WTC11 (cell line): ENCODE data around the gene MAGEA9B. TPM values are rescaled to one million over a fixed set of nuclear protein-coding genes. Genes with fewer than 3 reads are reported as not detected.
A peak's percentile ranks its signal among the peaks of the same experiment; 100 is the strongest.
"Not testable (repeated sequence)": the region's sequence is repeated elsewhere in the genome, so short reads cannot be mapped to it uniquely, and the experiment has no call there.

Source experiments
- ATAC-seq: fragments of 200-7000 bp; cut with Tn5 transposase; 2 replicates; pipeline ENCODE4 v1.10.0; 2021; ENCODE audit warnings: mild to moderate bottlenecking, moderate library complexity
- Bru-seq: library from RNA; stranded (reverse); fragments of 400-500 nt; gene quantifications from one replicate; lab custom pipeline; 2021; lab: Mats Ljungman, UMichigan
- CTCF ChIA-PET: fragments of 300-600 bp; sonication (Branson Sonifier 250); formaldehyde crosslinking; loops from one replicate; lab custom pipeline; 2021; ENCODE audit warnings: antibody characterized with exemption; lab: Charles Lee
- POLR2A ChIA-PET: fragments of 350-600 bp; sonication (Branson Sonifier 250); formaldehyde crosslinking; loops from one replicate; lab custom pipeline; 2021; ENCODE audit warnings: antibody characterized with exemption; lab: Charles Lee
- DNase-seq: peaks from one replicate; pipeline ENCODE4 v3.0.0; 2021; ENCODE audit warnings: low spot score
- H3K27ac Mint-ChIP-seq: 2 replicates; pipeline ENCODE4 v1.8.0; 2021; ENCODE audit warnings: mixed read lengths
- H3K27me3 Mint-ChIP-seq: 2 replicates; pipeline ENCODE4 v1.8.0; 2021; ENCODE audit warnings: low read depth, mild to moderate bottlenecking, moderate library complexity, mixed read lengths
- H3K36me3 Mint-ChIP-seq: 2 replicates; pipeline ENCODE4 v1.8.0; 2021; ENCODE audit warnings: mixed read lengths
- H3K4me1 Mint-ChIP-seq: 2 replicates; pipeline ENCODE4 v1.8.0; 2022; ENCODE audit warnings: mixed read lengths
- H3K4me3 Mint-ChIP-seq: 2 replicates; pipeline ENCODE4 v1.8.0; 2021; ENCODE audit warnings: mild to moderate bottlenecking, moderate library complexity, mixed read lengths
- H3K9me3 Mint-ChIP-seq: 2 replicates; pipeline ENCODE4 v1.8.0; 2021; ENCODE audit warnings: mixed read lengths
- ATF2 ChIP-seq: sonication (generic); formaldehyde crosslinking; IDR thresholded peaks from 2 replicates; pipeline ENCODE4 v1.8.1; 2022; ENCODE audit warnings: low read depth, missing genetic modification reagents, borderline replicate concordance
- ATF3 ChIP-seq: sonication (generic); formaldehyde crosslinking; conservative IDR thresholded peaks from 2 replicates; pipeline ENCODE4 v1.8.1; 2022; ENCODE audit warnings: mild to moderate bottlenecking, missing genetic modification reagents
- CREB1 ChIP-seq: sonication (generic); formaldehyde crosslinking; IDR thresholded peaks from 2 replicates; pipeline ENCODE4 v1.8.0; 2023; ENCODE audit warnings: mild to moderate bottlenecking, missing genetic modification reagents
- CREM ChIP-seq: sonication (generic); formaldehyde crosslinking; IDR thresholded peaks from 2 replicates; pipeline ENCODE4 v1.8.1; 2022; ENCODE audit warnings: mild to moderate bottlenecking, missing genetic modification reagents, moderate library complexity
- ELF4 ChIP-seq: sonication (generic); formaldehyde crosslinking; IDR thresholded peaks from 2 replicates; pipeline ENCODE4 v1.8.1; 2022; ENCODE audit warnings: low read depth, mild to moderate bottlenecking, moderate library complexity, missing genetic modification reagents
- EMX1 ChIP-seq: fragments of 250-450 bp; sonication (Bioruptor Pico); IDR thresholded peaks from 2 replicates; pipeline ENCODE4 v1.8.0; 2021; ENCODE audit warnings: mild to moderate bottlenecking
- ESRRA ChIP-seq: sonication (generic); formaldehyde crosslinking; IDR thresholded peaks from 2 replicates; pipeline ENCODE4 v1.8.1; 2022; ENCODE audit warnings: mild to moderate bottlenecking, missing genetic modification reagents, borderline replicate concordance
- ETV6 ChIP-seq: sonication (generic); formaldehyde crosslinking; IDR thresholded peaks from 2 replicates; pipeline ENCODE4 v1.8.1; 2022; ENCODE audit warnings: mild to moderate bottlenecking, missing genetic modification reagents
- FOXJ3 ChIP-seq: sonication (generic); formaldehyde crosslinking; IDR thresholded peaks from 2 replicates; pipeline ENCODE4 v1.9.0; 2021; ENCODE audit warnings: missing genetic modification reagents, mild to moderate bottlenecking, borderline replicate concordance
- GABPB1 ChIP-seq: sonication (generic); formaldehyde crosslinking; IDR thresholded peaks from 2 replicates; pipeline ENCODE4 v1.8.1; 2023; ENCODE audit warnings: mild to moderate bottlenecking, missing genetic modification reagents
- GTF2I ChIP-seq: fragments of 250-450 bp; sonication (Bioruptor Pico); conservative IDR thresholded peaks from 2 replicates; pipeline ENCODE4 v1.4.0; 2021; ENCODE audit warnings: mild to moderate bottlenecking
- MXD4 ChIP-seq: fragments of 250-450 bp; sonication (Bioruptor Pico); IDR thresholded peaks from 2 replicates; pipeline ENCODE4 v1.8.0; 2021; ENCODE audit warnings: mild to moderate bottlenecking, moderate library complexity, borderline replicate concordance
- NFATC4 ChIP-seq: fragments of 250-450 bp; sonication (Bioruptor Pico); IDR thresholded peaks from 2 replicates; pipeline ENCODE4 v1.9.0; 2021; ENCODE audit warnings: mild to moderate bottlenecking
- NFYB ChIP-seq: sonication (generic); formaldehyde crosslinking; conservative IDR thresholded peaks from 2 replicates; pipeline ENCODE4 v1.8.0; 2022; ENCODE audit warnings: low read depth, missing genetic modification reagents
- NR1H2 ChIP-seq: sonication (generic); formaldehyde crosslinking; IDR thresholded peaks from 2 replicates; pipeline ENCODE4 v1.9.0; 2021; ENCODE audit warnings: mild to moderate bottlenecking, moderate library complexity, missing genetic modification reagents
- NR3C1 ChIP-seq: sonication (generic); formaldehyde crosslinking; conservative IDR thresholded peaks from 2 replicates; pipeline ENCODE4 v1.8.1; 2023; ENCODE audit warnings: low read depth, mild to moderate bottlenecking, missing genetic modification reagents
- OVOL2 ChIP-seq: fragments of 250-450 bp; sonication (Bioruptor Pico); IDR thresholded peaks from 2 replicates; pipeline ENCODE4 v1.9.0; 2021; ENCODE audit warnings: mild to moderate bottlenecking, borderline replicate concordance
- ZBTB43 ChIP-seq: sonication (generic); formaldehyde crosslinking; IDR thresholded peaks from 2 replicates; pipeline ENCODE4 v1.8.1; 2023; ENCODE audit warnings: mild to moderate bottlenecking, missing genetic modification reagents
- long read RNA-seq, 3 experiments: library from RNA in 1 of 3; library from capped mRNA in 1 of 3; library from polyadenylated mRNA in 1 of 3; unstranded in 2 of 3; stranded (forward) in 1 of 3; transcript quantifications; one replicate each; pipeline ENCODE4 v2.0.0, GENCODE V29; 2021
- total RNA-seq: library from RNA; stranded (reverse); gene quantifications from 3 replicates; pipeline ENCODE4 v1.2.3, GENCODE V29; 2021
- TF ChIP-seq, protein P1 (sequence below): fragments of 250-450 bp; sonication (Bioruptor Pico); conservative IDR thresholded peaks from 2 replicates; pipeline ENCODE4 v1.9.0; 2021; ENCODE audit warnings: mild to moderate bottlenecking
- TF ChIP-seq, protein P2 (sequence below): sonication (generic); formaldehyde crosslinking; IDR thresholded peaks from 2 replicates; pipeline ENCODE4 v1.8.0; 2023; ENCODE audit warnings: missing genetic modification reagents

The MAGEA9B gene, protein sequence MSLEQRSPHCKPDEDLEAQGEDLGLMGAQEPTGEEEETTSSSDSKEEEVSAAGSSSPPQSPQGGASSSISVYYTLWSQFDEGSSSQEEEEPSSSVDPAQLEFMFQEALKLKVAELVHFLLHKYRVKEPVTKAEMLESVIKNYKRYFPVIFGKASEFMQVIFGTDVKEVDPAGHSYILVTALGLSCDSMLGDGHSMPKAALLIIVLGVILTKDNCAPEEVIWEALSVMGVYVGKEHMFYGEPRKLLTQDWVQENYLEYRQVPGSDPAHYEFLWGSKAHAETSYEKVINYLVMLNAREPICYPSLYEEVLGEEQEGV
- total RNA-seq (0.11 to 0.35 TPM (median 0.14 TPM) in 3 replicates), Bru-seq, nascent RNA (not detected)
- long read RNA-seq, experiment 1: 0 reads
- long read RNA-seq, experiment 2: 0 reads
- long read RNA-seq, experiment 3: 0 reads

GRCh38 chrX:149587359-149587758, at the start of gene MAGEA9B:
TSS of gene MAGEA9B (minus strand) at chrX:149587459. CDS start at chrX:149583179, 4,280 bp downstream.
- H3K36me3 Mint-ChIP-seq, CTCF ChIA-PET, POLR2A ChIA-PET, H3K27ac Mint-ChIP-seq, H3K9me3 Mint-ChIP-seq, H3K27me3 Mint-ChIP-seq, DNase-seq, H3K4me3 Mint-ChIP-seq, H3K4me1 Mint-ChIP-seq: not testable (repeated sequence)
- ATAC-seq: 0 out of 2 replicates have a peak, but pooled peaks have one; percentile 26

DNA sequence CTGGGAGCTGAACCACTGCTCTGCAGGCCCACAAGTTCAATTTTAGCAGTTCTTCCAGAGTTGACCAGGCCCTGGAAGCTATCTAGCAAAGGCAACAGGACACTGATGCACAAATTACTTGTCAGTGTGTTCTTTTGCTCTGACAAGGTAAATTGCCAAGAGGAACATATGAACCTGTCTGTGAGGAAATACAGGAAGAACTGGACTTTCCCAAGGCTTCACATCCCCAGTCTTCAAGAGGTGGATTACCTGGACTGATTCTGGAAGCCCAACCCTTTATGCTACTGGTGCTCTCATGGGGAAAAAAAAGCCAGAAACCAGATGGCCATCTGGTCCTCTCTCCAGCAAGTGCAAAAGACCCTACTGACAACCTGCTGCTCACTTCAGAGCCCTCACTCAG, 46.3 kb upstream of the MAGEA9B start:
- H3K27me3 Mint-ChIP-seq: peaks cover 41% of the 10 kb centered on the region
- peaks cover 7% of the 10 kb centered on the region; the same call in 1 of the 2 replicates for H3K9me3 Mint-ChIP-seq

More for the DNA sequence above, 46.3 kb upstream of the MAGEA9B start:
- Mint-ChIP-seq H3K36me3 (no peaks in the 10 kb centered on the region), H3K4me1 (peaks cover 16% of the 10 kb centered on the region), H3K27ac (no peak overlapping the region), H3K4me3 (no peak overlapping the region)
- DNase-seq (no peak), ATAC-seq (no peak)
- ChIA-PET POLR2A (no interaction called here), CTCF (no interaction called here)
- TF ChIP-seq GABPB1 (CRISPR knock-in tag) (no peak), FOXJ3 (CRISPR knock-in tag) (no peak), MXD4 (CRISPR knock-in tag) (no peak), NR1H2 (CRISPR knock-in tag) (no peak), NFYB (CRISPR knock-in tag) (no peak), ETV6 (no peak), ZBTB43 (CRISPR knock-in tag) (no peak), CREB1 (CRISPR knock-in tag) (no peak), EMX1 (no peak), ELF4 (CRISPR knock-in tag) (no peak), ATF2 (CRISPR knock-in tag) (no peak), GTF2I (CRISPR knock-in tag) (no peak), NR3C1 (no peak), NFATC4 (CRISPR knock-in tag) (no peak), CREM (CRISPR knock-in tag) (no peak), ATF3 (CRISPR knock-in tag) (no peak), ESRRA (CRISPR knock-in tag) (no peak), OVOL2 (no peak)
- TF ChIP-seq, protein P1, sequence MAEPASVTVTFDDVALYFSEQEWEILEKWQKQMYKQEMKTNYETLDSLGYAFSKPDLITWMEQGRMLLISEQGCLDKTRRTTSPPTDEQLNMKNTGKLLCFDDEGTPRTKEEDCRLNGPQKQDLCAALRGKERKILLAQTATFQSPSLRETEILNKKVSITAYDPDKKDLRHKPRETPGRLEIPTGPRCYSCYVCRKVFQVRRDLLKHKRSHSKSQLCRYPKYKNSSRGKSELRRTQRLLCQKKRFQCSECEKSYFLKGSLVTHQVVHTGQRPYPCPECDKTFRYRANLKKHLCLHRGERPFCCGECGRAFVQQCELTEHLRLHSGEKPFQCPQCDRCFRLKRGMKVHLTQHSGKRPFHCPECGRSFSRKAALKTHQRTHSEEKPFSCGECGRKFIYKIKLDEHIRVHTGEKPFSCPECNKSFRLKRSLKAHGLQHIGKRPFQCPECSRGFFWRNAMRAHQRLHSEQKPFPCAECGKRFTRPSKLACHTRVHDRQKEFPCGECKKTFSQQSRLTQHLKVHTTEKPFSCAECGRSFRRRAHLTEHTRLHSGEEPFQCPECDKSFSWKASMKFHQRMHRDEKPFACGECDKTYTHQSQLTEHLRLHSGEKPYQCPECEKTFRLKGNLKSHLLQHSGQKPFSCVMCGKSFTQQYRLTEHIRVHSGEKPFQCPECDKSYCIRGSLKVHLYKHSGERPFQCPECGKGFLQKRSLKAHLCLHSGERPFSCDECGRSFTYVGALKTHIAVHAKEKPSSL (CRISPR knock-in tag): no peak
- TF ChIP-seq, protein P2, sequence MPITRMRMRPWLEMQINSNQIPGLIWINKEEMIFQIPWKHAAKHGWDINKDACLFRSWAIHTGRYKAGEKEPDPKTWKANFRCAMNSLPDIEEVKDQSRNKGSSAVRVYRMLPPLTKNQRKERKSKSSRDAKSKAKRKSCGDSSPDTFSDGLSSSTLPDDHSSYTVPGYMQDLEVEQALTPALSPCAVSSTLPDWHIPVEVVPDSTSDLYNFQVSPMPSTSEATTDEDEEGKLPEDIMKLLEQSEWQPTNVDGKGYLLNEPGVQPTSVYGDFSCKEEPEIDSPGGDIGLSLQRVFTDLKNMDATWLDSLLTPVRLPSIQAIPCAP: no peak
